DND-41 (cell line): Measurements from ENCODE around the gene IP6K3.

Experiments
- ATAC-seq: fragments of 200-7000 bp; cut with Tn5 transposase; 3 replicates; pipeline ENCODE4 v1.9.1; 2021; ENCODE audit warnings: low read depth; ENCODE audit not compliant: insufficient read depth
- DNase-seq: peaks from one replicate; pipeline ENCODE4 v3.0.0-alpha.2; 2020
- H2AFZ ChIP-seq: 2 replicates; pipeline ENCODE4 v1.6.0; 2012; ENCODE audit warnings: low read depth, low read length
- H3K27ac ChIP-seq: 2 replicates; pipeline ENCODE4 v1.5.1; 2012; ENCODE audit warnings: low read length, inconsistent platforms
- H3K27me3 ChIP-seq: fragments of 200-600 bp; sonication (generic); 2 replicates; pipeline ENCODE4 v1.6.0; 2012; ENCODE audit warnings: low read length, mild to moderate bottlenecking, inconsistent platforms; ENCODE audit not compliant: insufficient read depth, poor library complexity
- H3K36me3 ChIP-seq: 2 replicates; pipeline ENCODE4 v1.5.1; 2012; ENCODE audit warnings: low read length, inconsistent platforms; ENCODE audit not compliant: insufficient read depth
- H3K4me1 ChIP-seq: 2 replicates; pipeline ENCODE4 v1.5.1; 2012; ENCODE audit warnings: mild to moderate bottlenecking, low read length; ENCODE audit not compliant: insufficient read depth
- H3K4me2 ChIP-seq: 2 replicates; pipeline ENCODE4 v1.6.0; 2012; ENCODE audit warnings: mild to moderate bottlenecking, moderate library complexity, low read length, inconsistent platforms; ENCODE audit not compliant: insufficient read depth
- H3K4me3 ChIP-seq, 2 experiments: fragments of 200-600 bp in 1 of 2; shearing (Covaris generic) in 1 of 2; 2 replicates each; pipeline ENCODE4 v1.5.1; 2012 to 2016; ENCODE audit warnings: inconsistent platforms in 2 of 2, low read length in 2 of 2, mild to moderate bottlenecking in 2 of 2, low read depth in 1 of 2, moderate library complexity in 1 of 2
- H3K79me2 ChIP-seq: 2 replicates; pipeline ENCODE4 v1.6.0; 2012; ENCODE audit warnings: low read length, inconsistent platforms; ENCODE audit not compliant: insufficient read depth
- H3K9ac ChIP-seq: 2 replicates; pipeline ENCODE4 v1.6.0; 2012; ENCODE audit warnings: low read depth, mild to moderate bottlenecking, inconsistent platforms, low read length, moderate library complexity
- H3K9me3 ChIP-seq: 2 replicates; pipeline ENCODE4 v1.5.1; 2012; ENCODE audit warnings: low read length, moderate library complexity, mild to moderate bottlenecking, inconsistent platforms; ENCODE audit not compliant: insufficient read depth, severe bottlenecking
- H4K20me1 ChIP-seq: 2 replicates; pipeline ENCODE4 v1.6.0; 2012; ENCODE audit warnings: low read length; ENCODE audit not compliant: insufficient read depth
- EZH2 ChIP-seq: IDR thresholded peaks from 3 replicates; pipeline ENCODE4 v1.6.1; 2012; ENCODE audit warnings: borderline replicate concordance, low read depth, mild to moderate bottlenecking, moderate library complexity, low read length, inconsistent platforms; ENCODE audit not compliant: severe bottlenecking
- TF ChIP-seq, protein P1 (sequence below): IDR thresholded peaks from 2 replicates; pipeline ENCODE4 v1.5.1; 2012; ENCODE audit warnings: borderline replicate concordance, low read length, moderate library complexity, mild to moderate bottlenecking; ENCODE audit not compliant: poor library complexity, severe bottlenecking; ENCODE audit errors: extremely low read depth

IP6K3 gene

DNA sequence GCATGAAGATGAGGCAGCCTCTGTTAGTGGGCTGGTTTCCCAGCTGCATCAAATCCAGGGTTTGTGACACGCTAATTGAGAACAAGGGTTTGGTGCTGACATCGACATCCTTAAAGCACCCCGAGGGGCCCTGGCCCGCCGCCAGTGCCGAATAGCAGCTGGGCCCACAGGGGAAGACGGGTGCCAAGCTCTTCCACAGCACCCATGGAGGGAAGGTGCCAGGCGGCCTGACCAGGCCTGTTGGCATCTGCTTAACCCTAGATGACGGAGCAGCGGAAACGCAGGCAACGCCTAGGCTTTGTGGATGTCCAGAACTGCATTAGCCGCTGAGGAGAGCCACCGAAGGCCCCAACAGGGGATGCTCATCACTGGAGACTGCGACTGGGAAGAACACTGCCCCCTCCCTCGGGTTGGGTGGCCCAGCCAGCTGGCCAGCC lies 51.2 kb downstream of the IP6K3 start:
- Histone ChIP-seq H3K9ac (no peak overlapping the region), H4K20me1 (peaks cover 23% of the 10 kb centered on the region), H2AFZ (no peak overlapping the region), H3K9me3 (no peaks in the 10 kb centered on the region), H3K27ac (no peak overlapping the region), H3K4me3 (no peak overlapping the region), H3K4me1 (no peaks in the 10 kb centered on the region), H3K79me2 (no peaks in the 10 kb centered on the region), H3K27me3 (no peaks in the 10 kb centered on the region), H3K36me3 (peaks cover 98% of the 10 kb centered on the region), H3K4me2 (no peak overlapping the region)
- ATAC-seq (no peak), DNase-seq (no peak)
- TF ChIP-seq, protein P1, sequence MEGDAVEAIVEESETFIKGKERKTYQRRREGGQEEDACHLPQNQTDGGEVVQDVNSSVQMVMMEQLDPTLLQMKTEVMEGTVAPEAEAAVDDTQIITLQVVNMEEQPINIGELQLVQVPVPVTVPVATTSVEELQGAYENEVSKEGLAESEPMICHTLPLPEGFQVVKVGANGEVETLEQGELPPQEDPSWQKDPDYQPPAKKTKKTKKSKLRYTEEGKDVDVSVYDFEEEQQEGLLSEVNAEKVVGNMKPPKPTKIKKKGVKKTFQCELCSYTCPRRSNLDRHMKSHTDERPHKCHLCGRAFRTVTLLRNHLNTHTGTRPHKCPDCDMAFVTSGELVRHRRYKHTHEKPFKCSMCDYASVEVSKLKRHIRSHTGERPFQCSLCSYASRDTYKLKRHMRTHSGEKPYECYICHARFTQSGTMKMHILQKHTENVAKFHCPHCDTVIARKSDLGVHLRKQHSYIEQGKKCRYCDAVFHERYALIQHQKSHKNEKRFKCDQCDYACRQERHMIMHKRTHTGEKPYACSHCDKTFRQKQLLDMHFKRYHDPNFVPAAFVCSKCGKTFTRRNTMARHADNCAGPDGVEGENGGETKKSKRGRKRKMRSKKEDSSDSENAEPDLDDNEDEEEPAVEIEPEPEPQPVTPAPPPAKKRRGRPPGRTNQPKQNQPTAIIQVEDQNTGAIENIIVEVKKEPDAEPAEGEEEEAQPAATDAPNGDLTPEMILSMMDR = no peak
- no peak for TF ChIP-seq EZH2

DNA sequence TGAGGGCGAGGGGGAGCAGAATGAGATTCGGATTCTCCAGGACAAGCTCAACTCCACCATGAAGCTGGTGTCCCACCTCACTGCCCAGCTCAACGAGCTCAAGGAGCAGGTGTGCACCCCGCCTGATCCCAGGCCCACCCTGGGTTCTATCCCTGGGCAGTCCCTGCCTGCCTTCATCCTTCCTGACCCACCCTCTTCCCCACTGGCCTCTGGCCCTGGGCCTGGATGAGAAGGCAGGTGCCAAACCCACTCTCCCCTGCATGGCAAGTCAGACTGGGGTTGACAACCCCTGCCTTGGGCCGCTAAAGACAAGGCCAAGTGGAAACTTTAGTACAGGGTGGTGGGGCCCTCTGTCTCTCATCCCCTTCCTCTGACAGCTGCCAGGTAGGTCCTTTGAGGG lies 51.7 kb downstream of the IP6K3 start:
- no peak for DNase-seq
- Histone ChIP-seq H3K27me3 (no peaks in the 10 kb centered on the region), H3K27ac (no peak overlapping the region), H3K4me3 (no peak overlapping the region), H3K36me3 (peaks cover 98% of the 10 kb centered on the region), H4K20me1 (peaks cover 23% of the 10 kb centered on the region), H3K79me2 (no peaks in the 10 kb centered on the region), H3K9ac (no peak overlapping the region), H3K9me3 (no peaks in the 10 kb centered on the region), H2AFZ (no peak overlapping the region), H3K4me2 (no peak overlapping the region), H3K4me1 (no peaks in the 10 kb centered on the region)
- TF ChIP-seq EZH2 = no peak
- TF ChIP-seq, protein P1 = no peak
- ATAC-seq = no peak; the same call in 2 of the 3 replicates

DNA sequence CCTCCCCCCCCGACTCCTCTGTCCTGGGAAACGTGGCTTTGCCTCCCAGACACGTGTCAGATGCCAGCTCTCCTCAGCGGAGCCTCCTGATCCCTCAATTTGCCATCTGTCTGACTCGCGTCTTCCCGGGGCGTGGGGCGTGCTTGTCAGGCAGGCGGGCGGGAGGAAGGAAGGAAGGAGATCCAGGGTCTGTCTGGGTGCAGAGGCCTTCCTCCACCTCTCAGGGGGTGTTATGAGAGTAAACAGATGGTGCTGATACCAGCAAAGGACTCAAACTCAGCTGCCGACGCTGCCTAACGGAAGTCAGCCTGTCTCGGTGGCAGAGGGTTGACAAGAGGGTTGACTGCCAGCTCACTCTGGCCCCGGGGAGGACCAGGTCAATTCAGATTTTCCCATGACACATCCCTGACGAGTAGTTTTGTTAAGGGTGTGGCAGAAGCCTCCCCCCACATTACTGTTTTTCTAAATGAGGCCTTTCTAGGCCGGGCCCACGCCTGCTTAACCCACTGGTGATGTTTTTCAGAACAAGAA lies 52.2 kb downstream of the IP6K3 start:
- H4K20me1 ChIP-seq = peaks cover 26% of the 10 kb centered on the region
- ATAC-seq (no peak), DNase-seq (no peak)
- H3K27ac ChIP-seq = no peak overlapping the region
- H3K4me1 ChIP-seq = no peaks in the 10 kb centered on the region
- no peak overlapping the region for H3K4me2 ChIP-seq
- H3K9ac ChIP-seq = no peak overlapping the region
- TF ChIP-seq, protein P1 = no peak
- no peak for TF ChIP-seq EZH2
- H2AFZ ChIP-seq = no peak overlapping the region
- no peaks in the 10 kb centered on the region for H3K79me2 ChIP-seq
- peaks cover 98% of the 10 kb centered on the region for H3K36me3 ChIP-seq
- H3K27me3 ChIP-seq = no peaks in the 10 kb centered on the region
- no peaks in the 10 kb centered on the region for H3K9me3 ChIP-seq
- H3K4me3 ChIP-seq = no peak overlapping the region
